LNCaP clone FGC (cell line): Measurements from ENCODE around the gene IREB2.

Experiments used
- DNase-seq: peaks from one replicate; pipeline ENCODE4 v3.0.0-alpha.2; 2011; ENCODE audit warnings: low read depth
- H3K4me3 ChIP-seq: 2 replicates; pipeline ENCODE4 v1.5.1; 2011; ENCODE audit warnings: mild to moderate bottlenecking, low read depth, low read length, control low read depth
- CTCF ChIP-seq: IDR thresholded peaks from 2 replicates; pipeline ENCODE4 v1.5.1; 2012; ENCODE audit warnings: mild to moderate bottlenecking; ENCODE audit not compliant: control insufficient read depth, insufficient read depth; ENCODE audit errors: extremely low read depth

IREB2 gene

GRCh38 chr15:78415284-78415683 lies 22.7 kb upstream of the IREB2 start:
- no peak overlapping the region for H3K4me3 ChIP-seq
- peak; percentile 62 for TF ChIP-seq CTCF
- DNase-seq = no peak

- TF ChIP-seq CTCF = no peak
- no peak overlapping the region for H3K4me3 ChIP-seq
- DNase-seq = no peak
Measured at GRCh38 chr15:78417754-78418630, 20.0 kb upstream of the IREB2 start.

GRCh38 chr15:78418686-78419085 lies 19.3 kb upstream of the IREB2 start:
- no peak overlapping the region for H3K4me3 ChIP-seq
- no peak for TF ChIP-seq CTCF
- no peak for DNase-seq

- DNase-seq = no peak
- TF ChIP-seq CTCF = no peak
- no peak overlapping the region for H3K4me3 ChIP-seq
Measured at GRCh38 chr15:78419367-78419766, 18.6 kb upstream of the IREB2 start.

GRCh38 chr15:78420220-78420619 lies 17.8 kb upstream of the IREB2 start:
- H3K4me3 ChIP-seq = no peak overlapping the region
- DNase-seq = no peak
- TF ChIP-seq CTCF = no peak

- no peak for TF ChIP-seq CTCF
- no peak for DNase-seq
- no peak overlapping the region for H3K4me3 ChIP-seq
Measured at GRCh38 chr15:78420766-78421165, 17.2 kb upstream of the IREB2 start.
